ENCODE data around the gene POLD4. TPM values are rescaled to one million over a fixed set of nuclear protein-coding genes. Genes with fewer than 3 reads are reported as not detected.

The POLD4 gene
- total and polyA plus RNA-seq, 2 of the 13 experiments (the other 11 are each of a cell fraction or from before 2014, with no cell fraction given), result 10.5 to 27.4 TPM

DNA sequence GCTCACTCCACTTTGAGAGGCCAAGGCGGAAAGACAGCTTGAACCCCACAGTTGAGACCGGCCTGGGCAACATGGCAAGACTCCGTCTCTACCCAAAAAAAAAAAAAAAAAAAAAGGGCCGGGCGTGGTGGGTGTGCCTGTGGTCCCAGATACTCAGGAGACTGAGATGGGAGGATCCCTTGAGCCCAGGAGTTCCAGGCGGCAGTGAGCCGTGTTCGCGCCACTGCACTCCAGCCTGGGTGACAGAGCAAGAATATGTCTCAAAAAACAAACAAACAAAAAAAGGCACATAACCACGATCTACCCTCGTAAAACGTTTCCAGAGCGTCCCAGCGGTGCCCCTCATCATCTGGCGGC is 37.6 kb upstream of the POLD4 start:
- Histone ChIP-seq H3K27me3 (ENCODE audit: control insufficient read depth in 1 of 2, insufficient read depth in 2 of 2, low read length in 2 of 2) (peaks cover 1 to 9% of the 10 kb centered on the region in 2 experiments; a peak in 3 of 5 replicates), H3K9ac (ENCODE audit: insufficient read depth, low read depth, low read length) (peak overlapping the region; percentile 80), H3K27ac (ENCODE audit: extremely low read length, insufficient read depth, low read length) (peak overlapping the region; percentile 82), H2AFZ (ENCODE audit: low read length) (no peak overlapping the region), H3K4me2 (ENCODE audit: low read depth, low read length) (peak overlapping the region; percentile 97), H3K9me3 (ENCODE audit: low read length) (no peaks in the 10 kb centered on the region), H3K4me3 (replicated peaks in 1 of 3; ENCODE audit: insufficient read depth in 1 of 3, low read depth in 2 of 3, low read length in 3 of 3) (peak overlapping the region; percentile 64 to 85 (median 78)), H4K20me1 (ENCODE audit: insufficient read depth, low read length) (no peaks in the 10 kb centered on the region), H3K79me2 (ENCODE audit: insufficient read depth, low read length) (peaks cover 10% of the 10 kb centered on the region), H3K4me1 (ENCODE audit: insufficient read depth, low read length) (peaks cover 43% of the 10 kb centered on the region), H3K36me3 (replicated peaks in 1 of 2; ENCODE audit: control insufficient read depth in 1 of 2, insufficient read depth in 2 of 2, low read length in 2 of 2) (peaks cover 3 to 5% of the 10 kb centered on the region in 2 experiments; a peak in 1 of 5 replicates)
- BruUV-seq (replicated peaks), result no TSS peak
- ATAC-seq (no peak), FAIRE-seq (no peak), DNase-seq (ENCODE audit: low spot score) (no peak)
- intact Hi-C loops (cut with micrococcal nuclease; ENCODE audit: unreplicated experiment) (no loop called here), in situ Hi-C loops (cut with HindIII; ENCODE audit: extremely low pct_ligation_motif_present, low pct_unique_long_range_greater_than_20kb) (no loop called here)
- POLR2A ChIA-PET, result interaction anchor here (1.0 to 3.8 kb wide), 7 partner anchors 10 to 92 kb away, joined by 4 to 81 read pairs (median 10); partner anchors contain the start of genes AIP, CLCF1, POLD4 and PPP1CA
- 13% methylated on average over 15 of the region's 15 CpGs for WGBS (ENCODE audit: low lambda C conversion rate)
- CTCF ChIA-PET (ENCODE audit: low intra/inter-chr PET ratio, low total read pairs), result interaction anchor here (2.4 kb wide), 1 partner anchor 115 kb away, joined by 18 read pairs; the partner anchor contains the start of gene PITPNM1
- TF ChIP-seq NR2F6 (IDR thresholded peaks at IDR 0.05) (no peak), NR2F6 (CRISPR knock-in tag; IDR thresholded peaks at IDR 0.05) (no peak), CENPX (CRISPR knock-in tag; IDR thresholded peaks at IDR 0.05) (no peak), ZNF737 (CRISPR knock-in tag; IDR thresholded peaks at IDR 0.05; ENCODE audit: borderline replicate concordance) (0 out of 2 replicates have a peak, but pooled peaks have one; percentile 21), CHCHD3 (CRISPR knock-in tag; IDR thresholded peaks at IDR 0.05) (0 out of 2 replicates have a peak, but pooled peaks have one; percentile 31), YEATS4 (CRISPR knock-in tag; IDR thresholded peaks at IDR 0.05; ENCODE audit: borderline replicate concordance) (no peak)

GRCh38 chr11:67389477-67389876 is 36.1 kb upstream of the POLD4 start:
- DNase-seq (ENCODE audit: low spot score) (peak; percentile 64), FAIRE-seq (peak; percentile 88), ATAC-seq (peak; percentile 65)
- Histone ChIP-seq H3K79me2 (ENCODE audit: insufficient read depth, low read length) (peaks cover 10% of the 10 kb centered on the region), H4K20me1 (ENCODE audit: insufficient read depth, low read length) (no peaks in the 10 kb centered on the region), H2AFZ (ENCODE audit: low read length) (no peak overlapping the region), H3K4me2 (ENCODE audit: low read depth, low read length) (no peak overlapping the region), H3K27me3 (ENCODE audit: control insufficient read depth in 1 of 2, insufficient read depth in 2 of 2, low read length in 2 of 2) (peaks cover 1 to 18% of the 10 kb centered on the region in 2 experiments; a peak in 3 of 5 replicates), H3K9ac (ENCODE audit: insufficient read depth, low read depth, low read length) (no peak overlapping the region), H3K4me3 (replicated peaks in 1 of 3; ENCODE audit: insufficient read depth in 1 of 3, low read depth in 2 of 3, low read length in 3 of 3) (no peak overlapping the region), H3K4me1 (ENCODE audit: insufficient read depth, low read length) (peaks cover 43% of the 10 kb centered on the region), H3K27ac (ENCODE audit: extremely low read length, insufficient read depth, low read length) (no peak overlapping the region), H3K36me3 (replicated peaks in 1 of 2; ENCODE audit: control insufficient read depth in 1 of 2, insufficient read depth in 2 of 2, low read length in 2 of 2) (peaks cover 0 to 2% of the 10 kb centered on the region in 2 experiments; a peak in 1 of 5 replicates), H3K9me3 (ENCODE audit: low read length) (no peaks in the 10 kb centered on the region)
- intact Hi-C loops (cut with micrococcal nuclease; ENCODE audit: unreplicated experiment) (loop anchor here (1.0 to 10.0 kb wide), 2 partner anchors 116 to 145 kb away; partner anchors contain the start of gene PITPNM1), in situ Hi-C loops (cut with HindIII; ENCODE audit: extremely low pct_ligation_motif_present, low pct_unique_long_range_greater_than_20kb) (loop anchor here (5.0 kb wide), 1 partner anchor 37 kb away; the partner anchor contains the start of gene POLD4)
- POLR2A ChIA-PET, result interaction anchor here (0.9 to 1.3 kb wide), 4 partner anchors 12 to 93 kb away, joined by 3 to 9 read pairs (median 3); partner anchors contain the start of genes AIP, POLD4 and PPP1CA
- BruUV-seq (replicated peaks), result no TSS peak
- CTCF ChIA-PET (ENCODE audit: low intra/inter-chr PET ratio, low total read pairs), result interaction anchor here (2.4 kb wide), 1 partner anchor 116 kb away, joined by 18 read pairs; the partner anchor contains the start of gene PITPNM1
- 39% methylated on average over 6 of the region's 6 CpGs for WGBS (ENCODE audit: low lambda C conversion rate)
- no peak for TF ChIP-seq SNAPC2 (CRISPR knock-in tag; IDR thresholded peaks at IDR 0.05)
- TF ChIP-seq RAD21 (CRISPR knock-in tag; IDR thresholded peaks at IDR 0.05), result peak; percentile 73
- TF ChIP-seq, protein P1, sequence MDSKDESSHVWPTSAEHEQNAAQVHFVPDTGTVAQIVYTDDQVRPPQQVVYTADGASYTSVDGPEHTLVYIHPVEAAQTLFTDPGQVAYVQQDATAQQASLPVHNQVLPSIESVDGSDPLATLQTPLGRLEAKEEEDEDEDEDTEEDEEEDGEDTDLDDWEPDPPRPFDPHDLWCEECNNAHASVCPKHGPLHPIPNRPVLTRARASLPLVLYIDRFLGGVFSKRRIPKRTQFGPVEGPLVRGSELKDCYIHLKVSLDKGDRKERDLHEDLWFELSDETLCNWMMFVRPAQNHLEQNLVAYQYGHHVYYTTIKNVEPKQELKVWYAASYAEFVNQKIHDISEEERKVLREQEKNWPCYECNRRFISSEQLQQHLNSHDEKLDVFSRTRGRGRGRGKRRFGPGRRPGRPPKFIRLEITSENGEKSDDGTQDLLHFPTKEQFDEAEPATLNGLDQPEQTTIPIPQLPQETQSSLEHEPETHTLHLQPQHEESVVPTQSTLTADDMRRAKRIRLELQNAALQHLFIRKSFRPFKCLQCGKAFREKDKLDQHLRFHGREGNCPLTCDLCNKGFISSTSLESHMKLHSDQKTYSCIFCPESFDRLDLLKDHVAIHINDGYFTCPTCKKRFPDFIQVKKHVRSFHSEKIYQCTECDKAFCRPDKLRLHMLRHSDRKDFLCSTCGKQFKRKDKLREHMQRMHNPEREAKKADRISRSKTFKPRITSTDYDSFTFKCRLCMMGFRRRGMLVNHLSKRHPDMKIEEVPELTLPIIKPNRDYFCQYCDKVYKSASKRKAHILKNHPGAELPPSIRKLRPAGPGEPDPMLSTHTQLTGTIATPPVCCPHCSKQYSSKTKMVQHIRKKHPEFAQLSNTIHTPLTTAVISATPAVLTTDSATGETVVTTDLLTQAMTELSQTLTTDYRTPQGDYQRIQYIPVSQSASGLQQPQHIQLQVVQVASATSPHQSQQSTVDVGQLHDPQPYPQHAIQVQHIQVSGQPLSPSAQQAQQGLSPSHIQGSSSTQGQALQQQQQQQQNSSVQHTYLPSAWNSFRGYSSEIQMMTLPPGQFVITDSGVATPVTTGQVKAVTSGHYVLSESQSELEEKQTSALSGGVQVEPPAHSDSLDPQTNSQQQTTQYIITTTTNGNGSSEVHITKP (CRISPR knock-in tag; IDR thresholded peaks at IDR 0.05; ENCODE audit: low read depth), result no peak
- no peak for TF ChIP-seq SMAD1 (CRISPR knock-in tag; IDR thresholded peaks at IDR 0.05; ENCODE audit: borderline replicate concordance, low read depth)
- no peak for TF ChIP-seq ZNF629 (CRISPR knock-in tag; conservative IDR thresholded peaks at IDR 0.05)
- peak; percentile 50; the same call in 1 of the 2 replicates for TF ChIP-seq FOXA3 (CRISPR knock-in tag; IDR thresholded peaks at IDR 0.05)
- no peak for TF ChIP-seq TEAD2 (CRISPR knock-in tag; IDR thresholded peaks at IDR 0.05)
- TF ChIP-seq, protein P2, sequence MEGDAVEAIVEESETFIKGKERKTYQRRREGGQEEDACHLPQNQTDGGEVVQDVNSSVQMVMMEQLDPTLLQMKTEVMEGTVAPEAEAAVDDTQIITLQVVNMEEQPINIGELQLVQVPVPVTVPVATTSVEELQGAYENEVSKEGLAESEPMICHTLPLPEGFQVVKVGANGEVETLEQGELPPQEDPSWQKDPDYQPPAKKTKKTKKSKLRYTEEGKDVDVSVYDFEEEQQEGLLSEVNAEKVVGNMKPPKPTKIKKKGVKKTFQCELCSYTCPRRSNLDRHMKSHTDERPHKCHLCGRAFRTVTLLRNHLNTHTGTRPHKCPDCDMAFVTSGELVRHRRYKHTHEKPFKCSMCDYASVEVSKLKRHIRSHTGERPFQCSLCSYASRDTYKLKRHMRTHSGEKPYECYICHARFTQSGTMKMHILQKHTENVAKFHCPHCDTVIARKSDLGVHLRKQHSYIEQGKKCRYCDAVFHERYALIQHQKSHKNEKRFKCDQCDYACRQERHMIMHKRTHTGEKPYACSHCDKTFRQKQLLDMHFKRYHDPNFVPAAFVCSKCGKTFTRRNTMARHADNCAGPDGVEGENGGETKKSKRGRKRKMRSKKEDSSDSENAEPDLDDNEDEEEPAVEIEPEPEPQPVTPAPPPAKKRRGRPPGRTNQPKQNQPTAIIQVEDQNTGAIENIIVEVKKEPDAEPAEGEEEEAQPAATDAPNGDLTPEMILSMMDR (CRISPR knock-in tag; IDR thresholded peaks at IDR 0.05), result peak; percentile 85
